NCI-H1105 (cell line): Measurements from ENCODE around the gene SLC24A3.

Experiments used
- DNase-seq: peaks from one replicate; lab custom pipeline; 2025; lab: John Stamatoyannopoulos, UW

The SLC24A3 gene

GRCh38 chr20:19426356-19426755 lies 213.9 kb downstream of the SLC24A3 start:
- no peak for DNase-seq

- DNase-seq: no peak
Observed at GRCh38 chr20:19427480-19427879, 215.0 kb downstream of the SLC24A3 start.

GRCh38 chr20:19427913-19428312 lies 215.5 kb downstream of the SLC24A3 start:
- no peak for DNase-seq

- no peak for DNase-seq
Observed at GRCh38 chr20:19428324-19428723, 215.9 kb downstream of the SLC24A3 start.

GRCh38 chr20:19429538-19429937 lies 217.1 kb downstream of the SLC24A3 start:
- no peak for DNase-seq

GRCh38 chr20:19430641-19431315 lies 218.3 kb downstream of the SLC24A3 start:
- DNase-seq: no peak

- no peak for DNase-seq
Observed at GRCh38 chr20:19431316-19431700, 218.9 kb downstream of the SLC24A3 start.

GRCh38 chr20:19431906-19432305 lies 219.5 kb downstream of the SLC24A3 start:
- no peak for DNase-seq

GRCh38 chr20:19433371-19434350 lies 221.2 kb downstream of the SLC24A3 start:
- DNase-seq: no peak

- DNase-seq: no peak
Observed at GRCh38 chr20:19435316-19435715, 222.9 kb downstream of the SLC24A3 start.

GRCh38 chr20:19435821-19436220 lies 223.4 kb downstream of the SLC24A3 start:
- no peak for DNase-seq

GRCh38 chr20:19438488-19438887 lies 226.0 kb downstream of the SLC24A3 start:
- no peak for DNase-seq

GRCh38 chr20:19440660-19441527 lies 228.5 kb downstream of the SLC24A3 start:
- no peak for DNase-seq

GRCh38 chr20:19446246-19446645 lies 233.8 kb downstream of the SLC24A3 start:
- no peak for DNase-seq

GRCh38 chr20:19448632-19449031 lies 236.2 kb downstream of the SLC24A3 start:
- DNase-seq: no peak

- DNase-seq: no peak
Observed at GRCh38 chr20:19449051-19449450, 236.6 kb downstream of the SLC24A3 start.

GRCh38 chr20:19451231-19451922 lies 238.9 kb downstream of the SLC24A3 start:
- DNase-seq: no peak

GRCh38 chr20:19451923-19452295 lies 239.5 kb downstream of the SLC24A3 start:
- DNase-seq: no peak

- DNase-seq: no peak
Observed at GRCh38 chr20:19453410-19453809, 241.0 kb downstream of the SLC24A3 start.

- no peak for DNase-seq
Observed at GRCh38 chr20:19453862-19454261, 241.4 kb downstream of the SLC24A3 start.

GRCh38 chr20:19456595-19457395 lies 244.4 kb downstream of the SLC24A3 start:
- no peak for DNase-seq
